ENCODE results near the gene SLC25A29.
A peak's percentile ranks its signal among the peaks of the same experiment; 100 is the strongest.
"Not testable (repeated sequence)": the region's sequence is repeated elsewhere in the genome, so short reads cannot be mapped to it uniquely, and the experiment has no call there.

SLC25A29 gene

GRCh38 chr14:100294213-100294962 lies 11.9 kb downstream of the SLC25A29 start:
- Mint-ChIP-seq H3K4me3 (no peak overlapping the region), H3K27ac (peak overlapping the region in 1 of 2 donors; percentile 27), H3K9me3 (no peaks in the 10 kb centered on the region), H3K27me3 (no peaks in the 10 kb centered on the region), H3K4me1 (peaks cover 25% of the 10 kb centered on the region)
- DNase-seq (no peak), ATAC-seq (no peak)

GRCh38 chr14:100293497-100294212 lies 12.6 kb downstream of the SLC25A29 start:
- Mint-ChIP-seq H3K4me3 (no peak overlapping the region), H3K27ac (peak overlapping the region in 1 of 2 donors; percentile 27)

GRCh38 chr14:100292776-100293461 lies 13.3 kb downstream of the SLC25A29 start:
- DNase-seq (no peak), ATAC-seq (no peak)
- H3K9me3 Mint-ChIP-seq, result no peaks in the 10 kb centered on the region
- no peak overlapping the region for H3K4me3 Mint-ChIP-seq
- H3K4me1 Mint-ChIP-seq, result peaks cover 10% of the 10 kb centered on the region
- peak overlapping the region in 1 of 2 donors; percentile 59 for H3K27ac Mint-ChIP-seq
- no peaks in the 10 kb centered on the region for H3K27me3 Mint-ChIP-seq

More at GRCh38 chr14:100293497-100294212, 12.6 kb downstream of the SLC25A29 start:
- no peak for ATAC-seq
- Mint-ChIP-seq H3K4me1 (peaks cover 18% of the 10 kb centered on the region), H3K27me3 (no peaks in the 10 kb centered on the region), H3K9me3 (no peaks in the 10 kb centered on the region)
- DNase-seq, result no peak

DNA sequence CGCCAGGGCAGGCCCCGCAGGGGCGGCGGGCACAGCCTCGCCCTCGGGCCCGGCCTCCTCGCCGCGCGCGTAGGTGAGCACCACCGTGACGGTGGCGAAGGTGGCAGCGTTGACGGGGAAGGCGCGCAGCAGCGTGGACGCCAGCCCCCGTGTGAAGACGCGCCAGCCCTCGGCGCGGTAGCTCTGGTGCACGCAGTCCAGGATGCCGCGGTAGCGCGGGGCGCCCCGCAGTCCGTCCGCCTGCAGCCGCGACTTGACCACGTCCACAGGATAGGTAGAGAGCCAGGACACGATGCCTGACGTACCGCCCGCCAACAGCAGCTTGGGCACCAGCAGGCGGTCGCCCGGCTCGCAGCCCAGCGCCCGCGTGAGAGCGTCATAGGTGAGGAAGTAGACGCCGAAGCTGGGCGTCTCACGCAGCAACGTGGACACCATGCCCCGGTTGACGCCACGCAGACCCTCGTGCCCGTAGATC lies 13.9 kb downstream of the SLC25A29 start:
- Mint-ChIP-seq H3K27me3 (no peaks in the 10 kb centered on the region), H3K27ac (peak overlapping the region in 1 of 2 donors; percentile 59), H3K4me1 (peaks cover 4% of the 10 kb centered on the region), H3K9me3 (no peaks in the 10 kb centered on the region), H3K4me3 (no peak overlapping the region)
- peak; percentile 51 for ATAC-seq
- DNase-seq, result no peak

GRCh38 chr14:100291305-100292075 lies 14.8 kb downstream of the SLC25A29 start:
- H3K4me1 Mint-ChIP-seq, result no peaks in the 10 kb centered on the region
- ATAC-seq (no peak), DNase-seq (no peak)
- no peak overlapping the region for H3K4me3 Mint-ChIP-seq
- no peaks in the 10 kb centered on the region for H3K27me3 Mint-ChIP-seq
- no peaks in the 10 kb centered on the region for H3K9me3 Mint-ChIP-seq
- peak overlapping the region in 1 of 2 donors; percentile 76 for H3K27ac Mint-ChIP-seq

GRCh38 chr14:100290607-100291304 lies 15.5 kb downstream of the SLC25A29 start:
- DNase-seq (no peak), ATAC-seq (no peak)
- H3K4me3 Mint-ChIP-seq, result no peak overlapping the region
- H3K27ac Mint-ChIP-seq, result no peak overlapping the region
- H3K27me3 Mint-ChIP-seq, result no peaks in the 10 kb centered on the region
- peaks cover 6% of the 10 kb centered on the region for H3K4me1 Mint-ChIP-seq
- no peaks in the 10 kb centered on the region for H3K9me3 Mint-ChIP-seq

GRCh38 chr14:100289916-100290606 lies 16.2 kb downstream of the SLC25A29 start:
- ATAC-seq (no peak), DNase-seq (no peak)
- H3K9me3 Mint-ChIP-seq, result no peaks in the 10 kb centered on the region
- no peak overlapping the region for H3K4me3 Mint-ChIP-seq
- no peaks in the 10 kb centered on the region for H3K27me3 Mint-ChIP-seq
- no peak overlapping the region for H3K27ac Mint-ChIP-seq
- H3K4me1 Mint-ChIP-seq, result peaks cover 7% of the 10 kb centered on the region

- Mint-ChIP-seq H3K9me3 (no peaks in the 10 kb centered on the region), H3K27ac (peak overlapping the region in 1 of 2 donors; percentile 83), H3K27me3 (no peaks in the 10 kb centered on the region), H3K4me1 (peaks cover 16% of the 10 kb centered on the region), H3K4me3 (no peak overlapping the region)
- no peak for ATAC-seq
- no peak for DNase-seq
Measured at GRCh38 chr14:100288382-100289185, 17.7 kb downstream of the SLC25A29 start.

DNA sequence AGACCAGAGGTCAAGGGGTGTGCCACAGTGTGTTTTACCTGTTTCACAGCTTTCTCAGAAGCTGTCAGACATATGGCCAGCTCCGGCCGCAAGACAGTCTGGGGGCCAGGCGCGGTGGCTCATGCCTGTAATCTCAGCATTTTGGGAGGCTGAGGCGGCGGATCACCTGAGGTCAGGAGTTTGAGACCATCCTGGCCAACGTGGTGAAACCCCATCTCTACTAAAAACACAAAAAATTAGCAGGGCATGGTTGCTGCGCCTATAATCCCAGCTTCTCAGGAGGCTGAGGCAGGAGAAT lies 18.3 kb downstream of the SLC25A29 start:
- H3K9me3 Mint-ChIP-seq, H3K4me3 Mint-ChIP-seq, DNase-seq: not testable (repeated sequence)

GRCh38 chr14:100287202-100287997 lies 18.8 kb downstream of the SLC25A29 start:
- no peaks in the 10 kb centered on the region for H3K9me3 Mint-ChIP-seq
- no peaks in the 10 kb centered on the region for H3K27me3 Mint-ChIP-seq
- H3K4me3 Mint-ChIP-seq, result no peak overlapping the region
- DNase-seq (no peak), ATAC-seq (no peak)
- peaks cover 16% of the 10 kb centered on the region for H3K4me1 Mint-ChIP-seq
- H3K27ac Mint-ChIP-seq, result no peak overlapping the region

More for the DNA sequence above, 18.3 kb downstream of the SLC25A29 start:
- H3K4me1 Mint-ChIP-seq, result peaks cover 16% of the 10 kb centered on the region
- peak overlapping the region in 1 of 2 donors; percentile 83 for H3K27ac Mint-ChIP-seq
- ATAC-seq, H3K27me3 Mint-ChIP-seq: not testable (repeated sequence)

DNA sequence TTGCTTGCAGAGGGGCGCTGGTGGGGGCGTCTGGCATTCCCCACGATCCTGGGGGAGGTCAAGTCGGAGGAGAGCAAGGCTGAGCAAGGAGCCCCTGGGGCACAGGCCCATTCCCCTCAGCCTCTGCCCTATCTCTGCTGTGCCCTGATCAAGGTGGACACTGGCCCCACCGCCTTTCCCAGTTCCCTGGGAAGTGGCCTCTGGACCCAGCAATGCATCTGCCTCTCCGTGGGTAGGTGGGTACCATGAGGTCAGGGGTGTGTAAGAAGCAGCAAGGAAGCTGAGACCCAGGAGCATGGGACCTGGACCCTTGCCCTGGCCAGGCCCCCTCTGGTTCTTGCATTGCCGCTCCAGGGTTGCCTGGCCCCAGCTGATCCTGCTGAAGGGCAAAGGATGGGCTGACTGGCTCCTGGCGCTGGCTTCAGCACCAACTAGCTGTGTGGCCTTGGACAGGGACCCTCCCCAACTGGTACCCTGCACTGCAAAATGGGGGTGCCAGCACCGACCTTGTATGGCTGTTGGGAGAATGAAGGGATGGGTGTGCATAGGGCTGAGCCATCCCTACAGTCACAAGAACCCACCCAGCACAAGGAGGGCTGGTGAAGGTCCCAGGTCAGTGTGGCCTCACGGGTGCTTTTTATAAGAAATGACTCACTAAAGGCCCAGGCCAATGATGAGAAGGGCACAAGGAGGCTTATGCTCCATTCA lies 19.6 kb downstream of the SLC25A29 start:
- Mint-ChIP-seq H3K4me1 (peaks cover 16% of the 10 kb centered on the region), H3K4me3 (peak overlapping the region in 1 of 2 donors; percentile 8), H3K9me3 (no peaks in the 10 kb centered on the region), H3K27ac (no peak overlapping the region), H3K27me3 (no peaks in the 10 kb centered on the region)
- no peak for DNase-seq
- ATAC-seq, result no peak

DNA sequence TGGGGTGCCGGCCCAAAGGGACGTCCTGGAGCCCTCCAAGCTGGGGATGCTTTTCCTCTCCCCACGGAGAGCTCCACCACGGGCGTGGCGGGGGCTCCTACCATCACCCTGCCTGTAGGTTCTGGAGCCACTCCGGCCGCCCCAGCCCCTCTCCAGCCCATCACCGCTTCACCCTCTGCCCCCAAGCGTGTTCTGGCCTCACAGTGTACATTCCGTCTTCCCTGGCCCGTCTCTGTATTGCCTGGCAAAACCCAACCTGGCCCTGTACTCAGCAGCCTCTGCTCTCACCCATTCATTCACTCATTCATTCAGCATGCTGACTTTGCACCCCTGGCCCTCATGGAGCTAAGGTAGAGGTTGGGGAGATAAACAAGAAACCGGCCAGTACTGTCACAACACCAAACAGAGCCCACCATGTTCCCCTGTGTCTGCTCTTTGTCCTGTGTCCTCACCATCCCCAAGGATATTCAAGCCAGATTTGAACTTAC lies 20.3 kb downstream of the SLC25A29 start:
- H3K27me3 Mint-ChIP-seq, result no peaks in the 10 kb centered on the region
- H3K27ac Mint-ChIP-seq, result peak overlapping the region; percentile 13 to 88
- H3K4me3 Mint-ChIP-seq, result peak overlapping the region; percentile 79 to 83
- no peaks in the 10 kb centered on the region for H3K9me3 Mint-ChIP-seq
- no peak for DNase-seq
- H3K4me1 Mint-ChIP-seq, result peaks cover 16% of the 10 kb centered on the region
- no peak for ATAC-seq

Measured in stimulated activated naive CD8-positive, alpha-beta T cell treated with anti-CD3 and anti-CD28 coated beads, Interleukin-15, amount 100 ng/mL, for 72 hours (primary cell).